HG03103 (cell line): ENCODE results near the gene NSUN2.

Experiments used
- ATAC-seq: cut with Tn5 transposase; IDR thresholded peaks from one replicate; pipeline ENCODE4 v1.9.1; 2021; ENCODE audit warnings: low read depth; ENCODE audit not compliant: unreplicated experiment

Gene NSUN2

DNA sequence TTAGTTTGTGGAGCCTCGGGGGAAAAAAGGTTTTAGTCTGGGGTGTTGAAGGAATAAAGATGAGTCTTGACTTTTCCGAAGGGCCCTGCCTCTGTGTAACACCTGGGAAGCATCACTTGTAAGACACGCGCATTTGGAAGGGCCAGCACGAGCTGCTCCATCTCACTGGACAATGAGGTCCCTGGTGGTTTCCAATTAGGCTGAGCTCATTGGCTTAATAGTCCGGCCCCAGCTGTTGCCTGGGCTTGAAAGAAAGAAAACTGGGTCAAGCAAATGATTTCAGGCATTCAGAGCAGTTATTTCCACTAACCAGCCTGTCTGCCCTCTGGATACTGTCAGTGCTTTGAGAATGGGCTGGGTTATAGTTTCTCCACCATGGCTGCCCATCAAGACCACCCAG lies 64.5 kb downstream of the NSUN2 start:
- ATAC-seq, result no peak

GRCh38 chr5:6567835-6568234 lies 65.0 kb downstream of the NSUN2 start:
- ATAC-seq, result no peak

- ATAC-seq, result no peak
These were observed 65.8 kb downstream of the NSUN2 start for GRCh38 chr5:6567068-6567467.

- no peak for ATAC-seq
These were observed 67.4 kb downstream of the NSUN2 start for GRCh38 chr5:6565492-6565891.

GRCh38 chr5:6557807-6558575 lies 74.9 kb downstream of the NSUN2 start:
- no peak for ATAC-seq

GRCh38 chr5:6556802-6557102 lies 76.1 kb downstream of the NSUN2 start:
- ATAC-seq, result no peak

- no peak for ATAC-seq
These were observed 76.6 kb downstream of the NSUN2 start for GRCh38 chr5:6556089-6556801.

DNA sequence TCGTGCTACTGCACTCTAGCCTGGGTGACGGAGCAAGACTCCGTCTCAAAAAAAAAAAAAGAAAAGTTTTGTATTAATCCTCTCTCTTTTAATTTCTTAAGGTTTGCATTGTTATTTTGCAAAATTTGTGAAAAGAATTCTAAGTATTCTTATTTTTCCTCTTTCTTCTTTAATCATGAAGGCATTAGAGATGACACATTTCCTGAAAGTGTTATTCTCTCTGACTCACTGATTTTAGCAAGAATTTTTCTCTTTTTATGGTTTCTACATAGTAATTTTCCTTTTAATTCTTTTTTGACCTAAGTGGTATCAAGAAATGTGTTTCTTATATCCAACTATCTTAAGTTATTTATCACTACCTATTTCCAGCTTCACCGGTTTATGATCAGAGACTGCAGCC lies 78.0 kb downstream of the NSUN2 start:
- ATAC-seq, result no peak

DNA sequence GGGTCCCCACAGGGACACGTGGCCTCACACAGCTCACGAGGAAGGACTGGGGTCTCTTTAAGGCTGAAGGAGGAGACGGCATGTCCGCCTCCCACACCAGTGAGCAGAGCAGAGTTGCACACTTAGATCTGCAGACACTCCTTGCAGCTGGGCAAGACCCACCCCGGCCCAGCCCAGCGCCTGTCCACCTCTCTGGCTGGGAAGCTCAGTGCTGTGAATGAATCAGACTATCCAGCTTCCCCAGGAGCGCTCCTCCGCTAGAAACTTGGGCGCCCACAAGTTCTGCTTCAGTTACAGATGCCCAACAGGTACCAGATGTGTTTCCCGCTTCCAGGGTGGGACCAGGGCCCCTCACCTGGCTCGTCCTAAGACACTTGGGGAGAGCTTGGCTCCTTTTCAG lies 78.9 kb downstream of the NSUN2 start:
- no peak for ATAC-seq

DNA sequence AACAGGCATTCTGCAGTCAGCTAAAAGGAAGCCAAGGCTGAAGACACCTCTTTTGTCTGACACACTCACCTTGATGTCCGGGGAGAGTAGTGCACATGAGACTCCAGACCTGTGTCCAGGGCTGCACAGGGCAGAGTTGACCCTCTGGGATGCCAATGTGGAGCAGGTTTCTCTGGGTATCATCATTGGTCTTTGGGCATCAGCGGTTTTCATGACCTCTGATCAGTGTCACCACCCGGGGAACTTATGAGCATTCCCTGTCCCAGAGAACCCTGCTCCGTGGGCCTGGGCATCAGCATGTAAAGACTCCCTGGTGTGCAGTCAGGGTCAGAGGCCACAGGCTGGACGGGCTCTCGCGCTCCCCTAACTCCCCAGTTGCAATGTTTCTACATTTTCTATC lies 80.2 kb downstream of the NSUN2 start:
- no peak for ATAC-seq

GRCh38 chr5:6551955-6552313 lies 80.9 kb downstream of the NSUN2 start:
- no peak for ATAC-seq

GRCh38 chr5:6551287-6551954 lies 81.4 kb downstream of the NSUN2 start:
- no peak for ATAC-seq

DNA sequence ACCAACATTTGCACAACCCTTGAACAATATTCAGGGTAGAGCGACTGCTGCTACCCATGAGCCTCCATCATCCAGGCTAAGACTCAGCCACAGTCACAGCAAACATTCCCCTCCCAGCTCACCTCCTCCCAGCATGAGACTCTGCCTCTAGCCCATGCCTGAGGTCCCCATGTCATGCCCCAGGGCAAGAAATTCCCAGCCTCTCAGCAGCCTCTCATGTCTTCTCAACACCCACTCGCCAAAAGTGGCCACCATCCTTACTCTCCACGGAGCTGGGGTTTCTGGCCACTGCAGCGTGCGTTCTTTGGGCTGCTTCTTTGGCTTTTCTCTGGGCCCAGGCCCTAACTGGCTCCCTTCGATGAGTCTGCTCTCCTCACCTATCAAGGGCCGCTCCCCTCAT lies 82.2 kb downstream of the NSUN2 start:
- no peak for ATAC-seq
